T-cell (primary cell): ENCODE measurements around the gene TRIM9. TPM values are rescaled to one million over a fixed set of nuclear protein-coding genes. Genes with fewer than 3 reads are reported as not detected.

Experiments used
- ATAC-seq, 4 experiments: fragments of 200-7000 bp in 3 of 4; fragments of 150-1000 bp in 1 of 4; cut with Tn5 transposase; replicated peaks in 1 of 4; 1 replicate in 3 of 4; 2 replicates in 1 of 4; pipeline ENCODE4 v1.10.0; 2021; ENCODE audit warnings: moderate library complexity in 3 of 4, mild to moderate bottlenecking in 2 of 4, moderate number of reproducible peaks in 1 of 4
- CTCF ChIA-PET, 2 donors: fragments of 300-600 bp; sonication (Branson Sonifier 250); formaldehyde crosslinking; loops; one replicate each; lab custom pipeline; 2022; ENCODE audit warnings: antibody characterized with exemption in 2 of 2; lab: Charles Lee
- POLR2A ChIA-PET, 2 donors: fragments of 300-600 bp; sonication (Branson Sonifier 250); formaldehyde crosslinking; loops; one replicate each; lab custom pipeline; 2022; ENCODE audit warnings: antibody characterized with exemption in 2 of 2; lab: Charles Lee
- DNase-seq, 35 experiments: peaks; one replicate each; pipeline versions ENCODE4 v3.0.0 to v3.0.0-alpha.2; 2013 to 2023
- H3K27ac ChIP-seq: one replicate; pipeline ENCODE4 v1.5.1; 2013; ENCODE audit warnings: low read length
- H3K27me3 ChIP-seq, 2 experiments: replicated peaks in 1 of 2; 1 replicate in 1 of 2; 2 replicates in 1 of 2; pipeline versions ENCODE4 v1.6.1 to v1.7.0; 2013; ENCODE audit warnings: low read length in 1 of 2, mixed read lengths in 1 of 2; ENCODE audit not compliant: control insufficient read depth in 2 of 2, insufficient read depth in 2 of 2; ENCODE audit errors: extremely low read depth in 1 of 2
- H3K36me3 ChIP-seq, 2 donors: 1 replicate in 1 of 2; 2 replicates in 1 of 2; pipeline versions ENCODE4 v1.6.1 to v1.7.0; 2013; ENCODE audit warnings: low read length in 1 of 2; ENCODE audit not compliant: control insufficient read depth in 2 of 2, insufficient read depth in 1 of 2; ENCODE audit errors: extremely low read depth in 1 of 2
- H3K4me1 ChIP-seq, 2 experiments: 1 replicate in 1 of 2; 2 replicates in 1 of 2; pipeline versions ENCODE4 v1.6.1 to v1.7.0; 2013; ENCODE audit warnings: low read length in 2 of 2, mixed read lengths in 1 of 2; ENCODE audit not compliant: insufficient read depth in 2 of 2, control insufficient read depth in 1 of 2; ENCODE audit errors: extremely low read depth in 1 of 2
- H3K4me3 ChIP-seq, 2 donors: 1 replicate in 1 of 2; 2 replicates in 1 of 2; pipeline versions ENCODE4 v1.5.1 to v1.7.0; 2013; ENCODE audit warnings: mild to moderate bottlenecking in 2 of 2, low read length in 1 of 2, moderate library complexity in 1 of 2; ENCODE audit not compliant: control insufficient read depth in 1 of 2; ENCODE audit errors: extremely low read depth in 1 of 2
- H3K9me3 ChIP-seq: 2 replicates; pipeline ENCODE4 v1.7.0; 2013
- H3K27ac Mint-ChIP-seq, 2 donors: one replicate each; pipeline ENCODE4 v1.8.0; 2020 to 2021; ENCODE audit warnings: mild to moderate bottlenecking in 2 of 2, mixed read lengths in 2 of 2
- H3K27me3 Mint-ChIP-seq, 2 donors: one replicate each; pipeline ENCODE4 v1.8.0; 2021 to 2022; ENCODE audit warnings: mixed read lengths in 2 of 2
- H3K36me3 Mint-ChIP-seq: one replicate; pipeline ENCODE4 v1.8.0; 2021; ENCODE audit warnings: mixed read lengths
- H3K4me1 Mint-ChIP-seq, 3 donors: one replicate each; pipeline ENCODE4 v1.8.0; 2020 to 2022; ENCODE audit warnings: mixed read lengths in 3 of 3, mild to moderate bottlenecking in 1 of 3
- H3K4me3 Mint-ChIP-seq, 3 donors: one replicate each; pipeline ENCODE4 v1.8.0; 2020 to 2022; ENCODE audit warnings: mild to moderate bottlenecking in 3 of 3, mixed read lengths in 3 of 3, moderate library complexity in 3 of 3
- H3K9me3 Mint-ChIP-seq, 3 donors: one replicate each; pipeline ENCODE4 v1.8.0; 2020 to 2022; ENCODE audit warnings: mixed read lengths in 3 of 3
- WGBS: methylation state at CpG from one replicate; pipeline ENCODE4 v1.1.5; 2013; ENCODE audit warnings: missing lambda C conversion rate; ENCODE audit not compliant: insufficient coverage; 5-methylcytosine and 5-hydroxymethylcytosine counted together
- total RNA-seq, 35 experiments: library from RNA in 6 of 35; stranded (reverse) in 6 of 35; fragments of 120-200 nt in 1 of 35; gene quantifications; one replicate each; pipeline versions ENCODE4 v1.2.1 to v1.2.4 and lab custom pipeline; 2013 to 2026

The TRIM9 gene
- total RNA-seq, 5 donors from 2014 or later (not counting 1 experiment from before 2014, with no cell fraction given): 0.30 to 1.3 (median 0.88) TPM

DNA sequence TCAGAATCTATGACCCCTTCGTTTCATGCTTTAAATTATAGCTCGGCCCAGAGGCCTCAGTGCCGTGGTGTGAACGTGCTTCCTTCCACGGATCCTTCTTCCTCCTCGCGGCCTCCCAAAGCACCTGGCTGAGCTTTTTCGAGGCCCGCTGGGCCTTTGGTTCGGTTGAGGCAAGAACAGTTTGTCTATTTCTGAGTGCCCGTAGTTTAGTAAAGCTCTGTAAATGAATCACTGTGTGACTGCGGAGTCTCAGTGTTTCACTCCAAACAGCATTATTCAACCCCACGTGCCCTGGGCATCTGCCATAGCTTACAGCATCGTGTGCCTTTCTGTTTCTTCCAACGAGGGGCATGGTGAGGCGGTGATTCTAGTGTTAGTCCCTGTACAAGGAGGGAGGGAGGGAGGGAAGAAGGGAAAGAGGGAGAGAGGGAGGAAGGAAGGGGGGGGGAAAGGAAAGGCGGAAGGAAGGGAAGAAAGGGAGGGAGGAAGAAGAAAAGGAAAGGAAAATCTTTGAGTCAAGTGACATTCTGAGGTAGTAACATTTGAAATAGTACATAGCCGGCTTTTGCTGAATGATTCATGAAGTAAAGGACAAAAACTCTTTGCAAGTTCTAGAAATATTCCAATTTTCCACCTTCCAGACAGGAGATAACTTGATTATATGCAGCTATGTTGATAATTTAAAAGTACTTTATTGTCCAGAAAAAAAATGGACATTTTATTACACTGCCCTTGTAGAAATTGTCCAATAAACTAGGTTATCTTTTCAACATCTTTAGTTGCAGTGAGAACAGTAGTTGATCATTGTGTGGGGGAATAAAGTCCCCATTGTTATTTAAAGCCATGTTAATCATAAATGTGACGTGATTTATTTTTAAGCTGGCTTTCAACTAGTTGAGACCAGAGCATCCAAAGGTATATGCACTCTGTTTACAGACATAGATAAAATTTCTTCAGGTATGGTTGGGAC, 1.2 kb upstream of the TRIM9 start:
- peaks cover 8 to 30% of the 10 kb centered on the region in 2 experiments for H3K27me3 ChIP-seq
- WGBS: 22% methylated on average over 9 of the region's 19 CpGs
- no peak overlapping the region for H3K27ac ChIP-seq
- ATAC-seq (no peak), DNase-seq (peak in 8 of 35 experiments; percentile 3 to 29 (median 8))
- Mint-ChIP-seq H3K36me3 (no peaks in the 10 kb centered on the region), H3K27ac (peak overlapping the region in 1 of 2 donors; percentile 80), H3K4me1 (peaks cover 16 to 18% (median 18%) of the 10 kb centered on the region in 3 donors), H3K4me3 (peak overlapping the region; percentile 84 to 93 (median 93)), H3K27me3 (peaks cover 14 to 37% of the 10 kb centered on the region in 2 donors), H3K9me3 (no peaks in the 10 kb centered on the region)
- H3K9me3 ChIP-seq: no peaks in the 10 kb centered on the region
- H3K36me3 ChIP-seq: no peaks in the 10 kb centered on the region
- CTCF ChIA-PET: interaction anchor here in 1 of 2 donors (0.6 kb wide), 1 partner anchor 27 kb away, joined by 6 read pairs; no protein-coding TSS in a partner anchor
- POLR2A ChIA-PET: interaction anchor here (0.5 to 0.6 kb wide), 5 partner anchors 123 to 1501 kb away, joined by 3 to 8 read pairs (median 4); no protein-coding TSS in a partner anchor
- peak overlapping the region; percentile 78 to 90 for H3K4me3 ChIP-seq
- H3K4me1 ChIP-seq: peaks cover 10 to 26% of the 10 kb centered on the region in 2 experiments

DNA sequence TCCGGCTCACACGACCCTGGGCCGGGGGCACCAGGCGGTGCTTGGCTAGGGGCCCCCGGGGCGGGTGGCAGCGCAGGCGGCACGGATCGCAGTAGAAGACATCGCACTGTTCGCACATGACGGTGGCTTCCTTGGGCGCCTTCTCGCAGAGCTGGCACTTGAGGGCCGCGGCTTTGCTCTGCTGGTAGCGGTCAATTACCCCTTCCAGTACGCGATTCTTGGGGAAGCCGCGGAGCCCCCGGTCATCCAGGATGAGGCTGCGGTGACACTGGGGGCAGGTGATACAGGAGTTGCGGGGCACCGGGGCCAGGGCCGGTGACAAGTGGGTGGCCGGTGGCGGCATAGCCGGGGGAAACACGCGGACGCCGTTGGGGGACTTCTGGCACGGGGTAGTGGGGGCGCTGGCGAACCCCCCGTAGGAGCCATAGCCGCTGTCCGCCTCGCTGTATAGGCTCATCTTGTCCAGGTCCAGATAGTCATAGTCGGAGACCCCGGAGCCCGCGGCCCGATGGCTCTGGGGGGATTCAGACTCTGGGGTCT, 553 bp downstream of the TRIM9 start:
- peaks cover 16 to 18% (median 18%) of the 10 kb centered on the region in 3 donors for H3K4me1 Mint-ChIP-seq
- H3K4me3 Mint-ChIP-seq: peak overlapping the region; percentile 84 to 93 (median 93)
- CTCF ChIA-PET: interaction anchor here (0.5 to 0.6 kb wide), 3 partner anchors 89 to 978 kb away, joined by 4 to 6 read pairs (median 4); partner anchors contain the start of gene VCPKMT (in 1 of the 2)
- H3K9me3 Mint-ChIP-seq: no peaks in the 10 kb centered on the region
- H3K27ac Mint-ChIP-seq: no peak overlapping the region
- Histone ChIP-seq H3K4me3 (peak overlapping the region; percentile 78 to 90), H3K27me3 (peaks cover 8 to 30% of the 10 kb centered on the region in 2 experiments), H3K27ac (no peak overlapping the region), H3K9me3 (no peaks in the 10 kb centered on the region), H3K4me1 (peaks cover 10 to 26% of the 10 kb centered on the region in 2 experiments), H3K36me3 (no peaks in the 10 kb centered on the region)
- WGBS: 1% methylated on average over 46 of the region's 46 CpGs
- peaks cover 7 to 31% of the 10 kb centered on the region in 2 donors for H3K27me3 Mint-ChIP-seq
- no peaks in the 10 kb centered on the region for H3K36me3 Mint-ChIP-seq
- ATAC-seq: no peak
- POLR2A ChIA-PET: interaction anchor here in 1 of 2 donors (0.6 kb wide), 2 partner anchors 605 to 1060 kb away, joined by 6 read pairs; no protein-coding TSS in a partner anchor
- DNase-seq: peak in 13 of 35 experiments; percentile 5 to 32 (median 9)

GRCh38 chr14:51093371-51094281, 1.3 kb downstream of the TRIM9 start:
- Mint-ChIP-seq H3K4me3 (peak overlapping the region; percentile 84 to 93 (median 93)), H3K27ac (no peak overlapping the region), H3K36me3 (no peaks in the 10 kb centered on the region), H3K27me3 (peaks cover 5 to 31% of the 10 kb centered on the region in 2 donors), H3K4me1 (peaks cover 16 to 18% (median 18%) of the 10 kb centered on the region in 3 donors), H3K9me3 (no peaks in the 10 kb centered on the region)
- Histone ChIP-seq H3K27me3 (peaks cover 5 to 30% of the 10 kb centered on the region in 2 experiments), H3K4me1 (peaks cover 10 to 26% of the 10 kb centered on the region in 2 experiments), H3K36me3 (no peaks in the 10 kb centered on the region), H3K27ac (no peak overlapping the region), H3K9me3 (no peaks in the 10 kb centered on the region), H3K4me3 (peak overlapping the region; percentile 78 to 90)
- CTCF ChIA-PET: interaction anchor here in 1 of 2 donors (0.6 kb wide), 1 partner anchor 977 kb away, joined by 6 read pairs; the partner anchor contains the start of gene VCPKMT
- 25% methylated on average over 59 of the region's 68 CpGs for WGBS
- POLR2A ChIA-PET: no interaction called here
- DNase-seq (peak; percentile 12 to 67 (median 44)), ATAC-seq (peak in 3 of 4 experiments; percentile 18 to 39 (median 21))

DNA sequence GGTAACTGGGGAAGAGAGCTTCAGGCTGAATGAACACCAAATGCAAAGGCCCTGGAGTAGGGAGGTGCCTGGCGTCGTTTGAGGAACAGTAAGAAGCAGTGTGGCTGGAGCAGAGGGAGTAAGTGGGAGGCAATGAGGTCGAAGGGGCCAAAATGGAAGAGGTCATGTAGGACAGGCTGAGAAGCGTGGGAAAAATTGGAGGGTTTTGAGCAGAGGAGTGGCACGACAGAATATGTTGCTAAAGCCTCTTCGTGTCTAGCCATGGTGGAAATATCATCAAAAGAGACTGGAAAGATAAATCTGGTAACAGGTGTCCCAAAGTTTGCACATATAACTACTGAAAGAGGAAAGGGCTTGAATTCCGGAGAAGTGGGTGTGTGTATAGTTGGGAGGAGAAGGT, 1.9 kb downstream of the TRIM9 start:
- Histone ChIP-seq H3K27ac (no peak overlapping the region), H3K27me3 (peaks cover 5 to 30% of the 10 kb centered on the region in 2 experiments), H3K36me3 (no peaks in the 10 kb centered on the region), H3K9me3 (no peaks in the 10 kb centered on the region), H3K4me3 (no peak overlapping the region), H3K4me1 (peaks cover 10 to 26% of the 10 kb centered on the region in 2 experiments)
- ATAC-seq (no peak), DNase-seq (no peak)
- WGBS: 93% methylated on average over 7 of the region's 7 CpGs
- Mint-ChIP-seq H3K4me3 (peak overlapping the region; percentile 9 to 93 (median 25)), H3K4me1 (peaks cover 16 to 18% (median 18%) of the 10 kb centered on the region in 3 donors), H3K9me3 (no peaks in the 10 kb centered on the region), H3K36me3 (no peaks in the 10 kb centered on the region), H3K27me3 (peaks cover 5 to 31% of the 10 kb centered on the region in 2 donors), H3K27ac (no peak overlapping the region)
- POLR2A ChIA-PET: no interaction called here
- CTCF ChIA-PET: no interaction called here

GRCh38 chr14:51089278-51089677, 5.6 kb downstream of the TRIM9 start:
- H3K4me1 Mint-ChIP-seq: peaks cover 6 to 11% (median 7%) of the 10 kb centered on the region in 3 donors
- no peaks in the 10 kb centered on the region for H3K9me3 Mint-ChIP-seq
- peaks cover 0 to 11% of the 10 kb centered on the region in 2 experiments for H3K4me1 ChIP-seq
- H3K27me3 ChIP-seq: peaks cover 3 to 16% of the 10 kb centered on the region in 2 experiments
- ATAC-seq: no peak
- no peaks in the 10 kb centered on the region for H3K9me3 ChIP-seq
- H3K27ac ChIP-seq: no peak overlapping the region
- DNase-seq: no peak
- no CpG with 5 or more reads among the region's 1 CpG for WGBS
- no peaks in the 10 kb centered on the region for H3K36me3 Mint-ChIP-seq
- POLR2A ChIA-PET: no interaction called here
- H3K27me3 Mint-ChIP-seq: peaks cover 5 to 19% of the 10 kb centered on the region in 2 donors
- H3K4me3 Mint-ChIP-seq: no peak overlapping the region
- H3K27ac Mint-ChIP-seq: no peak overlapping the region
- H3K36me3 ChIP-seq: no peaks in the 10 kb centered on the region
- no peak overlapping the region for H3K4me3 ChIP-seq
- CTCF ChIA-PET: no interaction called here
